ENCODE results near the gene KRTAP17-1. TPM values are rescaled to one million over a fixed set of nuclear protein-coding genes. Genes with fewer than 3 reads are reported as not detected.

KRTAP17-1 gene
- total and polyA plus RNA-seq, 2 of the 4 experiments (the other 2 are of a cell fraction), result not detected

DNA sequence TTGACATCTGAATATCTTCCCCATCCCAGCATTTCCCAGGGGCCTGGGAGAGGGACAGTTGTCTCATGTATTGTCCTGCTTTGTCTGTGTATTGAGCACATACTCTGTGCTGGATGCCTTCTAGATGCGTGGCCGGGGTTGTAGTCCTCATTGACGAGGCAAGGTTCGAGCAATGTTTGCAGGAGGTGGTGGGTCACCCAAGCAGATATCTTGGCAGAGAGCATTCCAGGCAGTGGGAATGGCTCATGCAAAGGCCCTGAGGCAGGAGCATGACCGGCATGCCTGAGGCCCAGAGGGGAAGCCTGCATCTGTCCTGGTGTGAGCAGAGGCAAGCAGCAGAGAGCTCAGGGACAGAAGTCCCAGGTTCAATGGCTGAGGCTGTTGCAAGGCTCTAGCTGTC lies 17.6 kb upstream of the KRTAP17-1 start:
- TF ChIP-seq, protein P1, sequence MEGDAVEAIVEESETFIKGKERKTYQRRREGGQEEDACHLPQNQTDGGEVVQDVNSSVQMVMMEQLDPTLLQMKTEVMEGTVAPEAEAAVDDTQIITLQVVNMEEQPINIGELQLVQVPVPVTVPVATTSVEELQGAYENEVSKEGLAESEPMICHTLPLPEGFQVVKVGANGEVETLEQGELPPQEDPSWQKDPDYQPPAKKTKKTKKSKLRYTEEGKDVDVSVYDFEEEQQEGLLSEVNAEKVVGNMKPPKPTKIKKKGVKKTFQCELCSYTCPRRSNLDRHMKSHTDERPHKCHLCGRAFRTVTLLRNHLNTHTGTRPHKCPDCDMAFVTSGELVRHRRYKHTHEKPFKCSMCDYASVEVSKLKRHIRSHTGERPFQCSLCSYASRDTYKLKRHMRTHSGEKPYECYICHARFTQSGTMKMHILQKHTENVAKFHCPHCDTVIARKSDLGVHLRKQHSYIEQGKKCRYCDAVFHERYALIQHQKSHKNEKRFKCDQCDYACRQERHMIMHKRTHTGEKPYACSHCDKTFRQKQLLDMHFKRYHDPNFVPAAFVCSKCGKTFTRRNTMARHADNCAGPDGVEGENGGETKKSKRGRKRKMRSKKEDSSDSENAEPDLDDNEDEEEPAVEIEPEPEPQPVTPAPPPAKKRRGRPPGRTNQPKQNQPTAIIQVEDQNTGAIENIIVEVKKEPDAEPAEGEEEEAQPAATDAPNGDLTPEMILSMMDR (conservative IDR thresholded peaks at IDR 0.05; ENCODE audit: low read depth, low read length), result no peak
- TF ChIP-seq FOS (IDR thresholded peaks at IDR 0.05; ENCODE audit: low read depth, low read length) (no peak), RAD21 (IDR thresholded peaks at IDR 0.05; ENCODE audit: low read length) (no peak), RFX5 (IDR thresholded peaks at IDR 0.05; ENCODE audit: low read depth, low read length) (no peak), MXI1 (IDR thresholded peaks at IDR 0.05; ENCODE audit: borderline replicate concordance, low read depth, low read length) (no peak), BHLHE40 (IDR thresholded peaks at IDR 0.05; ENCODE audit: low read depth, low read length) (no peak), MAZ (IDR thresholded peaks at IDR 0.05; ENCODE audit: borderline replicate concordance, low read depth, low read length) (no peak), RCOR1 (IDR thresholded peaks at IDR 0.05; ENCODE audit: insufficient replicate concordance, low read length) (no peak), CHD1 (IDR thresholded peaks at IDR 0.05; ENCODE audit: low read depth, low read length) (no peak), CEBPB (IDR thresholded peaks at IDR 0.05; ENCODE audit: low read depth, low read length) (no peak), POLR2A (IDR thresholded peaks at IDR 0.05; ENCODE audit: low read depth, low read length) (no peak), SMC3 (IDR thresholded peaks at IDR 0.05; ENCODE audit: low read depth, low read length) (no peak), MAFK (IDR thresholded peaks at IDR 0.05; ENCODE audit: low read depth, low read length) (no peak), NFE2L2 (IDR thresholded peaks at IDR 0.05; ENCODE audit: low read depth, low read length) (no peak)
- TF ChIP-seq, protein P2, sequence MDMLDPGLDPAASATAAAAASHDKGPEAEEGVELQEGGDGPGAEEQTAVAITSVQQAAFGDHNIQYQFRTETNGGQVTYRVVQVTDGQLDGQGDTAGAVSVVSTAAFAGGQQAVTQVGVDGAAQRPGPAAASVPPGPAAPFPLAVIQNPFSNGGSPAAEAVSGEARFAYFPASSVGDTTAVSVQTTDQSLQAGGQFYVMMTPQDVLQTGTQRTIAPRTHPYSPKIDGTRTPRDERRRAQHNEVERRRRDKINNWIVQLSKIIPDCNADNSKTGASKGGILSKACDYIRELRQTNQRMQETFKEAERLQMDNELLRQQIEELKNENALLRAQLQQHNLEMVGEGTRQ (IDR thresholded peaks at IDR 0.05; ENCODE audit: low read depth, low read length), result no peak
- TF ChIP-seq, protein P3, sequence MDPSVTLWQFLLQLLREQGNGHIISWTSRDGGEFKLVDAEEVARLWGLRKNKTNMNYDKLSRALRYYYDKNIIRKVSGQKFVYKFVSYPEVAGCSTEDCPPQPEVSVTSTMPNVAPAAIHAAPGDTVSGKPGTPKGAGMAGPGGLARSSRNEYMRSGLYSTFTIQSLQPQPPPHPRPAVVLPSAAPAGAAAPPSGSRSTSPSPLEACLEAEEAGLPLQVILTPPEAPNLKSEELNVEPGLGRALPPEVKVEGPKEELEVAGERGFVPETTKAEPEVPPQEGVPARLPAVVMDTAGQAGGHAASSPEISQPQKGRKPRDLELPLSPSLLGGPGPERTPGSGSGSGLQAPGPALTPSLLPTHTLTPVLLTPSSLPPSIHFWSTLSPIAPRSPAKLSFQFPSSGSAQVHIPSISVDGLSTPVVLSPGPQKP (IDR thresholded peaks at IDR 0.05; ENCODE audit: borderline replicate concordance, low read depth, low read length), result no peak
- Histone ChIP-seq H2AK5ac (ENCODE audit: low read depth, low read length) (no peak overlapping the region), H4K91ac (ENCODE audit: insufficient read depth, low read depth, low read length) (no peak overlapping the region), H3K56ac (ENCODE audit: extremely low read depth, insufficient read depth, low read length) (no peak overlapping the region), H3K9me3 (ENCODE audit: control insufficient read depth, insufficient read depth, low read length) (no peaks in the 10 kb centered on the region), H4K8ac (ENCODE audit: low read depth in 2 of 2, low read length in 2 of 2) (no peak overlapping the region), H2BK5ac (ENCODE audit: low read depth, low read length, poor library complexity, severe bottlenecking) (no peak overlapping the region), H2BK20ac (ENCODE audit: low read depth, low read length) (no peak overlapping the region), H3K23ac (ENCODE audit: low read depth, low read length) (no peak overlapping the region), H3K9me1 (ENCODE audit: insufficient read depth, low read length) (peaks cover 3% of the 10 kb centered on the region; the same call in 1 of the 2 replicates), H3K4me1 (ENCODE audit: control insufficient read depth, insufficient read depth, low read length) (no peaks in the 10 kb centered on the region), H2BK15ac (ENCODE audit: low read depth, low read length) (no peak overlapping the region), H3K18ac (ENCODE audit: low read depth, low read length) (no peak overlapping the region), H3K4ac (ENCODE audit: low read depth, low read length) (no peak overlapping the region), H3K9ac (ENCODE audit: low read depth, low read length) (no peak overlapping the region), H3K27ac (ENCODE audit: insufficient read depth, low read length) (no peak overlapping the region), H3K4me3 (ENCODE audit: insufficient read depth, low read depth, low read length) (no peak overlapping the region), H3K4me2 (ENCODE audit: low read depth, low read length) (no peak overlapping the region), H3K79me1 (ENCODE audit: low read depth in 1 of 2, low read length in 2 of 2) (no peaks in the 10 kb centered on the region), H3K14ac (replicated peaks; ENCODE audit: low read depth, low read length) (no peak overlapping the region), H2AFZ (replicated peaks; ENCODE audit: low read length, poor library complexity) (no peak overlapping the region), H2AK9ac (replicated peaks; ENCODE audit: low read depth, low read length, poor library complexity) (no peak overlapping the region), H2BK120ac (ENCODE audit: low read depth, low read length) (no peak overlapping the region), H3K27me3 (ENCODE audit: control insufficient read depth, insufficient read depth, low read length) (peaks cover 3% of the 10 kb centered on the region), H4K20me1 (ENCODE audit: insufficient read depth, low read length) (no peaks in the 10 kb centered on the region), H4K5ac (ENCODE audit: low read depth, low read length) (no peak overlapping the region), H3K36me3 (ENCODE audit: control insufficient read depth, insufficient read depth, low read length) (no peaks in the 10 kb centered on the region)
- ATAC-seq (ENCODE audit: low read depth) (no peak), DNase-seq (no peak)
- POLR2A ChIA-PET (ENCODE audit: unreplicated experiment), result no interaction called here
- intact Hi-C loops (cut with micrococcal nuclease) (no loop called here), in situ Hi-C loops (cut with MboI; ENCODE audit: low sequenced_read_pairs) (loop anchor here (5.0 kb wide), 1 partner anchor 329 kb away; no protein-coding TSS in a partner anchor), dilution Hi-C loops (cut with HindIII; ENCODE audit: low sequenced_read_pairs, unreplicated experiment) (no loop called here)
- BruUV-seq (replicated peaks), result no TSS peak
- CTCF ChIA-PET, result no interaction called here
- WGBS, 2 experiments (ENCODE audit: extremely low coverage in 2 of 2, insufficient read length in 1 of 2), result 93% methylated on average over 5 of the region's 5 CpGs; no CpG with 5 or more reads in 1 of the 2 experiments
